Osteoblast (primary cell): ENCODE data around the gene MAVS. TPM values are rescaled to one million over a fixed set of nuclear protein-coding genes. Genes with fewer than 3 reads are reported as not detected.

Experiments
- DNase-seq: peaks from one replicate; pipeline ENCODE4 v3.0.0; 2011; ENCODE audit warnings: low spot score, mixed read lengths; ENCODE audit not compliant: insufficient read length; ENCODE audit errors: missing footprints
- H2AFZ ChIP-seq: 2 replicates; pipeline ENCODE4 v1.6.0; 2011; ENCODE audit warnings: mild to moderate bottlenecking, low read length
- H3K27ac ChIP-seq: 2 replicates; pipeline ENCODE4 v1.5.1; 2011; ENCODE audit warnings: mild to moderate bottlenecking, low read depth, low read length, moderate library complexity
- H3K27me3 ChIP-seq: 2 replicates; pipeline ENCODE4 v1.6.0; 2012; ENCODE audit warnings: mild to moderate bottlenecking, control low read depth, inconsistent platforms, low read length, moderate library complexity; ENCODE audit not compliant: insufficient read depth
- H3K36me3 ChIP-seq: 2 replicates; pipeline ENCODE4 v1.5.1; 2011; ENCODE audit warnings: mild to moderate bottlenecking, low read length, control low read depth, moderate library complexity; ENCODE audit not compliant: insufficient read depth
- H3K4me1 ChIP-seq: 2 replicates; pipeline ENCODE4 v1.5.1; 2011; ENCODE audit warnings: mild to moderate bottlenecking, low read length, control low read depth, moderate library complexity; ENCODE audit not compliant: insufficient read depth
- H3K4me2 ChIP-seq: 2 replicates; pipeline ENCODE4 v1.6.0; 2011; ENCODE audit warnings: mild to moderate bottlenecking, low read length; ENCODE audit not compliant: insufficient read depth
- H3K4me3 ChIP-seq: fragments of 200-600 bp; sonication (generic); 3 replicates; pipeline ENCODE4 v1.5.1; 2012; ENCODE audit warnings: mild to moderate bottlenecking, low read length, inconsistent platforms; ENCODE audit not compliant: insufficient read depth
- H3K79me2 ChIP-seq: 2 replicates; pipeline ENCODE4 v1.6.0; 2012; ENCODE audit warnings: mild to moderate bottlenecking, low read length, control low read depth, inconsistent platforms; ENCODE audit not compliant: insufficient read depth
- H3K9me3 ChIP-seq: 2 replicates; pipeline ENCODE4 v1.5.1; 2011; ENCODE audit warnings: low read depth, low read length, control low read depth
- H4K20me1 ChIP-seq: 2 replicates; pipeline ENCODE4 v1.6.0; 2012; ENCODE audit warnings: mild to moderate bottlenecking, low read length, control low read depth; ENCODE audit not compliant: insufficient read depth
- CTCF ChIP-seq: IDR thresholded peaks from 2 replicates; pipeline ENCODE4 v1.5.1; 2011; ENCODE audit warnings: mild to moderate bottlenecking, low read depth, low read length, moderate library complexity; ENCODE audit errors: extremely low read depth
- total RNA-seq: library from RNA; depleted of rRNA; stranded (reverse); fragments of >200 nt; gene quantifications from 2 replicates; pipeline ENCODE4 v1.2.3, GENCODE V29; 2012

The MAVS gene
- total RNA-seq, 1 donor, result 32.2 TPM

DNA sequence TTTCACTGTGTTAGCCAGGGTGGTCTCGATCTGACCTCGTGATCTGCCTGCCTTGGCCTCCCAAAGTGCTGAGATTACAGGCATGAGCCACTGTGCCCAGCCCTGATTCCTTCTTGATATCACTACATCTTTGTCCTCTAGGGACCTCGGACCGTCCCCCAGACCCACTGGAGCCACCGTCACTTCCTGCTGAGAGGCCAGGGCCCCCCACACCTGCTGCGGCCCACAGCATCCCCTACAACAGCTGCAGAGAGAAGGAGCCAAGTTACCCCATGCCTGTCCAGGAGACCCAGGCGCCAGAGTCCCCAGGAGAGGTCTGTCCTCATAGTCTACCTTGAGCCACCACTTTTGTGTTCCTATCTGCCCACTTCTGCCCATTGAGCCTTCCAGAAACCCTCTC is 14.6 kb downstream of the MAVS start:
- H3K27ac ChIP-seq, result no peak overlapping the region
- H4K20me1 ChIP-seq, result peaks cover 16% of the 10 kb centered on the region
- H3K4me2 ChIP-seq, result no peak overlapping the region
- no peaks in the 10 kb centered on the region for H3K27me3 ChIP-seq
- no peak overlapping the region for H3K4me3 ChIP-seq
- peaks cover 14% of the 10 kb centered on the region for H3K79me2 ChIP-seq
- no peaks in the 10 kb centered on the region for H3K9me3 ChIP-seq
- no peak overlapping the region for H2AFZ ChIP-seq
- H3K4me1 ChIP-seq, result no peaks in the 10 kb centered on the region
- H3K36me3 ChIP-seq, result peaks cover 76% of the 10 kb centered on the region
- DNase-seq, result no peak
- TF ChIP-seq CTCF, result no peak

GRCh38 chr20:3862333-3862732 is 15.7 kb downstream of the MAVS start:
- H3K79me2 ChIP-seq, result peaks cover 10% of the 10 kb centered on the region
- no peaks in the 10 kb centered on the region for H3K4me1 ChIP-seq
- H4K20me1 ChIP-seq, result peaks cover 23% of the 10 kb centered on the region
- no peak overlapping the region for H3K27ac ChIP-seq
- TF ChIP-seq CTCF, result no peak
- H2AFZ ChIP-seq, result no peak overlapping the region
- peak; percentile 19 for DNase-seq
- H3K4me3 ChIP-seq, result no peak overlapping the region
- H3K36me3 ChIP-seq, result peaks cover 80% of the 10 kb centered on the region
- no peaks in the 10 kb centered on the region for H3K27me3 ChIP-seq
- H3K4me2 ChIP-seq, result no peak overlapping the region
- no peaks in the 10 kb centered on the region for H3K9me3 ChIP-seq

DNA sequence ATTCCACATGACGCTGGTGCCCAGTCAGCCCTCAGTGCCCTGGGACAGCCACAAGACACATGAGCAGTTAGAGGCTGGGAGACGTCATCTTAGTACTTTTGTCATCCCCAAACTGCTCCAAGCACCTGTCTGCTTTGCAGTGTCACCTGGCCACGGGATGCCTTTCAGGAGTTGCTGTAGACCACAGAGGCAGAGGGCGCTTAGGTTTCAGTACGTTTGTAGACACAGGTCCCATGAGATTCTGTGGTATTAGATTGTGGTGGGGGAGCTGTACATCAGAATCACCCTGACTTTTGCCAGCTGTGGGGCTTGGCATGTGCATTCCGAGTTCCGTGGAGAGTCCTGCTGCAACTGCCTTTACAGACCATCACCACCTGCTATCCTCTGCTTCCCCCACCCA is 16.7 kb downstream of the MAVS start:
- H3K27ac ChIP-seq, result no peak overlapping the region
- peaks cover 4% of the 10 kb centered on the region for H3K79me2 ChIP-seq
- H3K4me2 ChIP-seq, result no peak overlapping the region
- H3K4me1 ChIP-seq, result no peaks in the 10 kb centered on the region
- no peak for TF ChIP-seq CTCF
- no peak overlapping the region for H3K4me3 ChIP-seq
- peak; percentile 13 for DNase-seq
- H3K27me3 ChIP-seq, result no peaks in the 10 kb centered on the region
- no peaks in the 10 kb centered on the region for H3K9me3 ChIP-seq
- H2AFZ ChIP-seq, result no peak overlapping the region
- H3K36me3 ChIP-seq, result peaks cover 76% of the 10 kb centered on the region
- peaks cover 19% of the 10 kb centered on the region for H4K20me1 ChIP-seq

DNA sequence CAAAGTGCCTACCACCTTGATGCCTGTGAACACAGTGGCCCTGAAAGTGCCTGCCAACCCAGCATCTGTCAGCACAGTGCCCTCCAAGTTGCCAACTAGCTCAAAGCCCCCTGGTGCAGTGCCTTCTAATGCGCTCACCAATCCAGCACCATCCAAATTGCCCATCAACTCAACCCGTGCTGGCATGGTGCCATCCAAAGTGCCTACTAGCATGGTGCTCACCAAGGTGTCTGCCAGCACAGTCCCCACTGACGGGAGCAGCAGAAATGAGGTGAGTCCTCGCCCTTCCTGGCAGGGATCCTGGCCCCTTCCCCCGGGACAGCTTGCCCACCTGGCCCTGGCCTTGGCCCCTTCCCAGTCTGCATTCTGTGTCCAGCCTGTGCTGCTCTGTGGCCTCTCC is 17.9 kb downstream of the MAVS start:
- H3K27me3 ChIP-seq, result no peaks in the 10 kb centered on the region
- peaks cover 19% of the 10 kb centered on the region for H4K20me1 ChIP-seq
- H3K4me2 ChIP-seq, result no peak overlapping the region
- H3K27ac ChIP-seq, result no peak overlapping the region
- no peak overlapping the region for H2AFZ ChIP-seq
- H3K4me3 ChIP-seq, result no peak overlapping the region
- H3K36me3 ChIP-seq, result peaks cover 70% of the 10 kb centered on the region
- H3K9me3 ChIP-seq, result no peaks in the 10 kb centered on the region
- TF ChIP-seq CTCF, result no peak
- peaks cover 4% of the 10 kb centered on the region for H3K79me2 ChIP-seq
- peak; percentile 37 for DNase-seq
- H3K4me1 ChIP-seq, result no peaks in the 10 kb centered on the region
